Measurements from ENCODE around the gene CCDC70. TPM values are rescaled to one million over a fixed set of nuclear protein-coding genes. Genes with fewer than 3 reads are reported as not detected.

CCDC70 gene
- polyA plus RNA-seq, 4 donors: 0.07 TPM; not detected in 3

DNA sequence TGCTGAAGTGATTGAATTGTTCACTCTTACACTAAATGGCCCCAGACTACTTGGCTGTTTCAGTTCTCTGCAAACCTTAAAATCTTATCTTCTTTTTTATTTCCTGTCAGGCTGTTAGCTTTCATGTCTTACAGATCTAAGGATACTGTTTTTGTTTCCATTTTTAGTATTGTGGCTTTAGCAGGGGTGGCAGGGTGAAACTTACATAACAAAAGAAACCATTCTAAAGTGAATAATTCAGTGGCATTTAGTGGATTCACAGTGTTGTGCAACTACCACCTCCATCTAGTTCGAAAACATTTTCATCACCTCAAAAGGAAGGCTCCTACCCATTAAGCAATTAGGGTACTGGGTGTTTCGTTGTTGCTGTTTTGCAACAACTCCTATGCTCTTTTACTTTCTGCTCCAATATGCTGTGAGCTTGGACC lies 36.6 kb upstream of the CCDC70 start:
- WGBS, 3 donors: 66 to 84% (median 69%) methylated on average over 2 of the region's 2 CpGs
- FAIRE-seq (no peak), DNase-seq (no peak)
- Histone ChIP-seq H3K9me3 (ENCODE audit: control insufficient read depth in 2 of 2, insufficient read depth in 1 of 2, low read depth in 1 of 2, low read length in 1 of 2) (no peaks in the 10 kb centered on the region), H3K4me3 (ENCODE audit: low read depth in 1 of 3, low read length in 3 of 3) (no peak overlapping the region), H3K36me3 (ENCODE audit: control insufficient read depth in 3 of 3, insufficient read depth in 2 of 3, low read depth in 1 of 3, low read length in 3 of 3) (no peaks in the 10 kb centered on the region), H3K27ac (ENCODE audit: low read depth in 1 of 3, low read length in 2 of 3) (peak overlapping the region in 1 of 3 donors; percentile 71), H3K4me1 (ENCODE audit: control insufficient read depth in 3 of 3, insufficient read depth in 2 of 3, low read depth in 1 of 3, low read length in 2 of 3) (no peaks in the 10 kb centered on the region), H3K27me3 (ENCODE audit: control insufficient read depth in 3 of 3, insufficient read depth in 3 of 3, low read length in 3 of 3) (no peaks in the 10 kb centered on the region)

DNA sequence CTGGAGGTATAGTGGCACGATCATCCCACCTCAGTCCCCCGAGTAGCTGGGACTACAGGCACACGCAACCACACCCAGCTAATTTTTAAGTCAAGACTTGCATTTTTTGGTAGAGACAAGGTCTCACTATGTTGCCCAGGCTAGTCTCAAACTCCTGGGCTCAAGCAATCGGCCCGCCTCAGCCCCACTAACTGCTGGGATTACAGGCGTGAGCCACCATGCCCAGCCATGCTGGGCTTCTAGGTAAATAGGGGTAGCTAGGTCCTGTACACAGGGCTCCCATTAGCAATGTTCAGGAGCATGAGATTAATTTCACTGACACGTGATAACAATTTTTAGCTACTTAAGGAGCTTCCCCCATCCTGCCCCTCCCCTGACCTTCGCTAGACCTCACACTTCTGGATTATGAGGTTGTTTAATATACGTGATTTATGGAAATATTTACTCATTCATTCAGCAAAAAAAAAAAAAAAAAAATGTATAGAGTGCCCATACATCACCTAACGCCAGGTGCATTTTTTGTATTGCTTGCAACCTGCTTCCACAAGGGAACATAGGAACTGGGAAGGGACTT lies 36.0 kb upstream of the CCDC70 start:
- Histone ChIP-seq H3K4me1 (ENCODE audit: control insufficient read depth in 3 of 3, insufficient read depth in 2 of 3, low read depth in 1 of 3, low read length in 2 of 3) (no peaks in the 10 kb centered on the region), H3K27ac (ENCODE audit: low read depth in 1 of 3, low read length in 2 of 3) (peak overlapping the region in 1 of 3 donors; percentile 71), H3K27me3 (ENCODE audit: control insufficient read depth in 3 of 3, insufficient read depth in 3 of 3, low read length in 3 of 3) (no peaks in the 10 kb centered on the region), H3K36me3 (ENCODE audit: control insufficient read depth in 3 of 3, insufficient read depth in 2 of 3, low read depth in 1 of 3, low read length in 3 of 3) (peaks cover 0 to under 1% (median 0%) of the 10 kb centered on the region in 3 donors), H3K4me3 (ENCODE audit: low read depth in 1 of 3, low read length in 3 of 3) (no peak overlapping the region), H3K9me3 (ENCODE audit: control insufficient read depth in 2 of 2, insufficient read depth in 1 of 2, low read depth in 1 of 2, low read length in 1 of 2) (no peaks in the 10 kb centered on the region)
- DNase-seq (no peak), FAIRE-seq (no peak)
- WGBS, 3 donors: 85 to 91% (median 88%) methylated on average over 10 of the region's 10 CpGs

DNA sequence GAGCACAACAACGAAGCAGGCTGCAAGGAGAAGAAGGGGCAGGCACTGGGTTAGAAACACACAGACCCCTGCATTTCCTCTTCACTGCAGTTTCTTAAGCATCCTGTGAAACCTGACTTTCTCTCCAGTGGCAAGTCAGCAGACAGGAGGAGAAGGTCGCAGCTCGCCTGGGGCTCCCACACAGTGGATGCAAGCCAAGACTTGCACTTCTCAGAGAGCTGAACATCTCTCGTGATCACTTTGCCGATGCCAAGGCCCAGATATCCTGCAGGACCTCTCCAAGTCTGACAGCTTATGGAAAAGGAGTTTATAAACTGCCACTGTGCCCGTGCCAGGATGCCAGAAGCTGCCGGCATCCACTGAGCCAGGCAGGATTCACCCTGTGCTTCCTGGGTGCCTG lies 35.2 kb upstream of the CCDC70 start:
- FAIRE-seq: no peak
- DNase-seq: no peak
- Histone ChIP-seq H3K4me3 (ENCODE audit: low read depth in 1 of 3, low read length in 3 of 3) (no peak overlapping the region), H3K27me3 (ENCODE audit: control insufficient read depth in 3 of 3, insufficient read depth in 3 of 3, low read length in 3 of 3) (no peaks in the 10 kb centered on the region), H3K27ac (ENCODE audit: low read depth in 1 of 3, low read length in 2 of 3) (no peak overlapping the region), H3K36me3 (ENCODE audit: control insufficient read depth in 3 of 3, insufficient read depth in 2 of 3, low read depth in 1 of 3, low read length in 3 of 3) (peaks cover 0 to 2% (median 0%) of the 10 kb centered on the region in 3 donors), H3K9me3 (ENCODE audit: control insufficient read depth in 2 of 2, insufficient read depth in 1 of 2, low read depth in 1 of 2, low read length in 1 of 2) (no peaks in the 10 kb centered on the region), H3K4me1 (ENCODE audit: control insufficient read depth in 3 of 3, insufficient read depth in 2 of 3, low read depth in 1 of 3, low read length in 2 of 3) (no peaks in the 10 kb centered on the region)
- 61 to 92% (median 78%) methylated on average over 7 of the region's 7 CpGs for WGBS, 3 donors

DNA sequence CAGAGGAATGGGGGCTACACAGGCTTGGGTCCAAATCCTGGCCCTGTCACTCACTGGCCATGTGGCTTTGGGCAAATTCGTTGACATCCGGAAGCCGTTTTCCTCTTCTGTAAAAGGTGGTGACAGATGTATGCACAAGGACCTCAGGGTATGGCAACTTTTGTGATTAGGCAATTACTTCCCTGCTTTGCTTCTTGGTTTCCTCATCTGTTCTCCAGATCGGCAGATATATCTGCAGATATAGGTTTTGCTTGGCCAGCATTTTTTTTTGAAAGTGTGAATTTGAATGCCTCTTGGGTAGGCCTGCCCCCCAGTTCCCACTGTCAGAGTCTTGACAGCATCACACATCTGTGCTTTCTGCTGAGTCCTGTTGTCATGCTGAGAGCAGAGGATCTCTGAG lies 34.5 kb upstream of the CCDC70 start:
- DNase-seq (no peak), FAIRE-seq (no peak)
- Histone ChIP-seq H3K4me1 (ENCODE audit: control insufficient read depth in 3 of 3, insufficient read depth in 2 of 3, low read depth in 1 of 3, low read length in 2 of 3) (no peaks in the 10 kb centered on the region), H3K27me3 (ENCODE audit: control insufficient read depth in 3 of 3, insufficient read depth in 3 of 3, low read length in 3 of 3) (no peaks in the 10 kb centered on the region), H3K27ac (ENCODE audit: low read depth in 1 of 3, low read length in 2 of 3) (no peak overlapping the region), H3K4me3 (ENCODE audit: low read depth in 1 of 3, low read length in 3 of 3) (no peak overlapping the region), H3K36me3 (ENCODE audit: control insufficient read depth in 3 of 3, insufficient read depth in 2 of 3, low read depth in 1 of 3, low read length in 3 of 3) (peaks cover 0 to 2% (median 0%) of the 10 kb centered on the region in 3 donors), H3K9me3 (ENCODE audit: control insufficient read depth in 2 of 2, insufficient read depth in 1 of 2, low read depth in 1 of 2, low read length in 1 of 2) (no peaks in the 10 kb centered on the region)
- WGBS, 3 donors: 79 to 91% (median 80%) methylated on average over 4 of the region's 4 CpGs

DNA sequence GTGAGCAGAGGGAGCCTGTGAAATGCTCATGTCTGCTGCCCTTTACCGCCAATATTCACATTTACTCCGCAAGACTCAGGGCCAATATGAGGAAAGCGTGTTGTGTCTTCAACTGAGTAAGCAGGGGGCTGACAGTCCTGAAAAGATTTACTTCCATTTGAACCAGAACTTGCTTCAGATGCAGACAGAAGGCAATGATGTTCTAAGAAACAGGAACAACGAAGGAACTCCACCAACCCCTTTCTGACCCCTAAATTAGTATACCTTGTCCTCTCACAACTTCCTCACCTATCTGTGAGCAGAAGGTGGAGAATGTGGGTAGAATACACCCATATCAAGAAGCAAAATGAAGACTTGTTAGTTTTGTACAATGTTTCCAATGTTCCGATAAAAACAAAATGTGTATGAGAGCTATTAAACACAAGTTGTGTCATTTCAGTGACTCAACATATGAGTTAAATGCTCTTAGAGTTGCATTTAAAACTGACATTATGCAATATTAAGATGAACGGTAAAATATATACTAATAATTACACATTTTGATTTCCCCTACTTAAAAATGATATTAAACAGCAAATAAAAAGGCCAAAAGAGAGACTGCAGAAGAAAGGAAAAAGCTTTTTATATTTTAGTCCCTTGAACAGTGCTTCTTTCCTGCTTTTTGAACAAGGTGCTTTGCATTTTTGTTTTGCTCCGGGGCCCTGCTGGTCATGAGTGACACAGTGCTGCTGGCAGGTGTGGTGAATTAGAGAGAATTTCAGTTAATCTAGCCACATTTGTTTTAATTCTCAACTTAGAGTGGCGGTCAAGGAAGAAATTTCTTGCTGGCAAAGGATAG lies 32.8 kb upstream of the CCDC70 start:
- WGBS, 3 donors: 91 to 94% (median 91%) methylated on average over 8 of the region's 8 CpGs

DNA sequence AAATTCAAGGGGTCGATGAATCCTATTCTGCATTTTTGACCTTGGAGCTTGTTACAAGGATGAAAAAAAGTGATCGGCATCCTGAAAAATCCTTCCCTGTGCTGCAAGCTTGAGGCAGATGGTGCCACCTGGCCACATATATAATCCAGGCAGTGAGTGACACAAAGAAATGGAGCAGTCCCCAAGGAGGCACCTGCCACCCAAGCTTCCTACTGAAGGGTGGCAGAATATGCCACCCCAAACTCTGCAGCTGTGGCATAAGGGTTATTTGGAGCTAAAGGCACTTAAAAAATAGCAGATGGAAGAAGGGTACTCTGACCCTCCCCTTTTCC lies 32.2 kb upstream of the CCDC70 start:
- H3K27me3 ChIP-seq (ENCODE audit: control insufficient read depth in 3 of 3, insufficient read depth in 3 of 3, low read length in 3 of 3): no peaks in the 10 kb centered on the region
- peaks cover 0 to 2% (median 0%) of the 10 kb centered on the region in 3 donors for H3K36me3 ChIP-seq (ENCODE audit: control insufficient read depth in 3 of 3, insufficient read depth in 2 of 3, low read depth in 1 of 3, low read length in 3 of 3)
- H3K4me1 ChIP-seq (ENCODE audit: control insufficient read depth in 3 of 3, insufficient read depth in 2 of 3, low read depth in 1 of 3, low read length in 2 of 3): no peaks in the 10 kb centered on the region
- 90 to 94% (median 92%) methylated on average over 2 of the region's 2 CpGs for WGBS, 3 donors
- DNase-seq: no peak
- FAIRE-seq: no peak
- H3K27ac ChIP-seq (ENCODE audit: low read depth in 1 of 3, low read length in 2 of 3): no peak overlapping the region
- H3K4me3 ChIP-seq (ENCODE audit: low read depth in 1 of 3, low read length in 3 of 3): no peak overlapping the region
- H3K9me3 ChIP-seq (ENCODE audit: control insufficient read depth in 2 of 2, insufficient read depth in 1 of 2, low read depth in 1 of 2, low read length in 1 of 2): no peaks in the 10 kb centered on the region

More for the DNA sequence above, 32.8 kb upstream of the CCDC70 start:
- DNase-seq (no peak), FAIRE-seq (no peak)
- H3K27ac ChIP-seq (ENCODE audit: low read depth in 1 of 3, low read length in 2 of 3): no peak overlapping the region
- H3K27me3 ChIP-seq (ENCODE audit: control insufficient read depth in 3 of 3, insufficient read depth in 3 of 3, low read length in 3 of 3): no peaks in the 10 kb centered on the region
- H3K4me3 ChIP-seq (ENCODE audit: low read depth in 1 of 3, low read length in 3 of 3): no peak overlapping the region
- H3K9me3 ChIP-seq (ENCODE audit: control insufficient read depth in 2 of 2, insufficient read depth in 1 of 2, low read depth in 1 of 2, low read length in 1 of 2): no peaks in the 10 kb centered on the region
- H3K36me3 ChIP-seq (ENCODE audit: control insufficient read depth in 3 of 3, insufficient read depth in 2 of 3, low read depth in 1 of 3, low read length in 3 of 3): peaks cover 0 to 2% (median 0%) of the 10 kb centered on the region in 3 donors
- no peaks in the 10 kb centered on the region for H3K4me1 ChIP-seq (ENCODE audit: control insufficient read depth in 3 of 3, insufficient read depth in 2 of 3, low read depth in 1 of 3, low read length in 2 of 3)

DNA sequence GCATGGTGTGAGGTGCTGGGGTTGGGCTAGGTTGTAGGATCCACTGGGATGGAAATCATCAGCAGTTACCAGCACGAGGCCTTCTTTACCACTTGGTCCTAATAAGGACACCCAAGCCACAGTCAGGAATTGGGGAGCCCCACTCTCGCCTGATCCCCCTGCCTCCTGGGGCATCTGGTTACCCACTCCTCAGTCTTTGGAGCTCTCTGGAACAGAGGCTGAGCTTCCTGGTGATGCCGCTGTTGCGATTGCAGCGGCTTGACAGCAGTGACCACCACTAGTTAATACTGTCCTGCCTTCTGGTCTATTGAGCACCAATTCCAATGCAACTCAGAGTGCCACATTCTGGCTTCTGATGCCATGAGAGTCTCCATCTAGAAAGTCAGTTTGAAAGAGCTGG lies 30.2 kb upstream of the CCDC70 start:
- FAIRE-seq (no peak), DNase-seq (no peak)
- Histone ChIP-seq H3K9me3 (ENCODE audit: control insufficient read depth in 2 of 2, insufficient read depth in 1 of 2, low read depth in 1 of 2, low read length in 1 of 2) (no peaks in the 10 kb centered on the region), H3K4me1 (ENCODE audit: control insufficient read depth in 3 of 3, insufficient read depth in 2 of 3, low read depth in 1 of 3, low read length in 2 of 3) (no peaks in the 10 kb centered on the region), H3K36me3 (ENCODE audit: control insufficient read depth in 3 of 3, insufficient read depth in 2 of 3, low read depth in 1 of 3, low read length in 3 of 3) (peaks cover 0 to 2% (median 0%) of the 10 kb centered on the region in 3 donors), H3K4me3 (ENCODE audit: low read depth in 1 of 3, low read length in 3 of 3) (no peak overlapping the region), H3K27ac (ENCODE audit: low read depth in 1 of 3, low read length in 2 of 3) (no peak overlapping the region), H3K27me3 (ENCODE audit: control insufficient read depth in 3 of 3, insufficient read depth in 3 of 3, low read length in 3 of 3) (no peaks in the 10 kb centered on the region)
- 88 to 94% (median 91%) methylated on average over 5 of the region's 5 CpGs for WGBS, 3 donors

DNA sequence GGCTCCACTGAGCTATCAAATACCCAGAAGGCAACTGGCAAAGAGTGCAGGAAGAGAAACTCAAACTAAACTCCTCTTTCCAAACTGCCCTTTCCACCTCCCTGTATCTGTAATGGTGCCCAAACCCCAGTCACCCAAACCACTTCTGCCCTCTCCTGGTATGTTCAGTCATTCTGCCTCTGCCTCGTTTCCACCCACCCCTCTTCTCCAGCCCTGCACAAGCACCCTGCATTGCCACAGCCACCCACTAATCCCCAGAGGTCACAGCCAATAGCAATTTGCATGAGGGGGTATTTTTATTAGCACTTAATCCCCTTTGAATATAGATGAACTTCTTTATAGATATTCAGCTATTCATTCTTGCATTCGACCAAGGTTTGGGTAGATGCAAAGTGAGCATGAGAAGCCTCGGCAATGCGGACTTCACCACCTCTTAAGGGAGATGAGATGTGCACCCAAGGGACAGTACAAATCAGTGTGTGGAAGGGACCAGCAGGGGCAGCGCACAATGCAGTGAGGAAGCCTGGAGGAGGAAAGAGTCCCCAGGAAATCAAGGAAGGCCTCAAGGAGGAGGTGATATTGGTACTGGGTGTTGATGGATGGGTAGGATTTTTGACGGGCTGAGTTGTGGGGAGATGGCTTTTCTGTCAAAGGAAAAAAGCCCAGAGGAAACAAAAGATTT lies 29.2 kb upstream of the CCDC70 start:
- Histone ChIP-seq H3K27me3 (ENCODE audit: control insufficient read depth in 3 of 3, insufficient read depth in 3 of 3, low read length in 3 of 3) (no peaks in the 10 kb centered on the region), H3K4me1 (ENCODE audit: control insufficient read depth in 3 of 3, insufficient read depth in 2 of 3, low read depth in 1 of 3, low read length in 2 of 3) (no peaks in the 10 kb centered on the region), H3K36me3 (ENCODE audit: control insufficient read depth in 3 of 3, insufficient read depth in 2 of 3, low read depth in 1 of 3, low read length in 3 of 3) (peaks cover 0 to 2% (median 0%) of the 10 kb centered on the region in 3 donors), H3K9me3 (ENCODE audit: control insufficient read depth in 2 of 2, insufficient read depth in 1 of 2, low read depth in 1 of 2, low read length in 1 of 2) (no peaks in the 10 kb centered on the region), H3K27ac (ENCODE audit: low read depth in 1 of 3, low read length in 2 of 3) (no peak overlapping the region), H3K4me3 (ENCODE audit: low read depth in 1 of 3, low read length in 3 of 3) (no peak overlapping the region)
- DNase-seq (no peak), FAIRE-seq (no peak)
- WGBS, 3 donors: 70 to 76% (median 76%) methylated on average over 6 of the region's 6 CpGs
